Cardiac fibroblast (primary cell): Measurements from ENCODE around the gene RASGRP2.

Source experiments
- DNase-seq, 2 donors: peaks; one replicate each; pipeline versions ENCODE4 v3.0.0 to v3.0.0-alpha.2; 2010; ENCODE audit warnings: low read depth in 2 of 2
- H3K4me3 ChIP-seq, 2 donors: replicated peaks in 1 of 2; 1 replicate in 1 of 2; 2 replicates in 1 of 2; pipeline ENCODE4 v1.5.1; 2011; ENCODE audit warnings: low read depth in 2 of 2, low read length in 2 of 2, mild to moderate bottlenecking in 2 of 2, moderate library complexity in 1 of 2
- CTCF ChIP-seq: IDR thresholded peaks from one replicate; pipeline ENCODE4 v1.5.1; 2011; ENCODE audit warnings: low read depth, mild to moderate bottlenecking, low read length, inconsistent platforms

RASGRP2 gene

GRCh38 chr11:64745521-64746328 is 1.8 kb upstream of the RASGRP2 start:
- H3K4me3 ChIP-seq = peak overlapping the region in 1 of 2 donors; percentile 35
- DNase-seq = peak; percentile 40 to 53
- TF ChIP-seq CTCF = no peak

- peak overlapping the region; percentile 14 to 35 for H3K4me3 ChIP-seq
- no peak for DNase-seq
- no peak for TF ChIP-seq CTCF
Observed at GRCh38 chr11:64745189-64745520, 1.2 kb upstream of the RASGRP2 start.

GRCh38 chr11:64744544-64745188 is 724 bp upstream of the RASGRP2 start:
- TF ChIP-seq CTCF = no peak
- H3K4me3 ChIP-seq = peak overlapping the region; percentile 14 to 35
- no peak for DNase-seq

- TF ChIP-seq CTCF = peak; percentile 62
- peak; percentile 31 to 45 for DNase-seq
- peak overlapping the region; percentile 36 to 46 for H3K4me3 ChIP-seq
Observed at GRCh38 chr11:64742889-64743590, 902 bp downstream of the RASGRP2 start.

GRCh38 chr11:64742087-64742888 is 1.7 kb downstream of the RASGRP2 start:
- H3K4me3 ChIP-seq = peak overlapping the region; percentile 36 to 46
- no peak for TF ChIP-seq CTCF
- no peak for DNase-seq

- DNase-seq = no peak
- no peak overlapping the region for H3K4me3 ChIP-seq
- TF ChIP-seq CTCF = no peak
Observed at GRCh38 chr11:64741375-64742086, 2.4 kb downstream of the RASGRP2 start.
